GM21381 (cell line): Measurements from ENCODE around the gene DCUN1D1.

Experiments
- ATAC-seq: cut with Tn5 transposase; IDR thresholded peaks from one replicate; pipeline ENCODE4 v1.9.1; 2021; ENCODE audit warnings: mild to moderate bottlenecking, moderate library complexity; ENCODE audit not compliant: unreplicated experiment

DCUN1D1 gene

DNA sequence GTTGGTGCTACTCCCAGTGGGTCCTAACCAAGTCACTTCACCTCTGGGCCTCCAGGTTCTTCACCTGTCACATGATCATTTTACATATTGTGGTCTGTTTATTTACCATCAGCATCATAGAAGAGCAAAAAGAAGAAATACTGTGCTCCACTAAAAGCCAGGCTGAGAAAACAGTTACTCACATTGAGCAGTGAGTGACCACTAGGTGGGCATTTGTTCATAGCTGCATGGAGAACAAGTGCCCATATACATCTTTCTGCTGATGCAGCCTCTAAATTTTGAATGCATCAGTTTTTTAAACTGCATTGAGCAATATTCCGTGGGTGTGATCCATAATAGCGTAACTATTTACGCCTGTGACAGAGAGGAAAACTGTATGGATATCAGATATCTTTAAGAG, 76.2 kb downstream of the DCUN1D1 start:
- no peak for ATAC-seq

DNA sequence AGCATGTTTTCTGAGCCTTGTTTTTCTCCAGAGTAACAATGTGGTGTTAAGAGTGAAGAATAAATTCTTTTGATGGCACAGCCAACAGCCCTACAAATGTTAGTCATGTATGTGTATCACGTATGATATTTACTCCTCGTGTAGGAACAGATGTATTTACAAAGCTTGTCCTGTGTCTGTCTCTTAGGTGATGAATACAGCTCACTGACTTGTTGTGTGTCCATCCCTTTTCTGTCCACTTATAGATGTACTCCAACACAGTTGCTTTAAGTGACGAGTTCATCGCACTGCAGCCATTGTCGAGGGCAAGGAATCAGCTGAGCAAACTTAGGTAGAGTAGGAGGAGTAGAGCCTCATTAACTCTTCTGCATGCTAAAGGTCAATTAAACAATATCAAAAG, 78.1 kb downstream of the DCUN1D1 start:
- ATAC-seq: no peak

DNA sequence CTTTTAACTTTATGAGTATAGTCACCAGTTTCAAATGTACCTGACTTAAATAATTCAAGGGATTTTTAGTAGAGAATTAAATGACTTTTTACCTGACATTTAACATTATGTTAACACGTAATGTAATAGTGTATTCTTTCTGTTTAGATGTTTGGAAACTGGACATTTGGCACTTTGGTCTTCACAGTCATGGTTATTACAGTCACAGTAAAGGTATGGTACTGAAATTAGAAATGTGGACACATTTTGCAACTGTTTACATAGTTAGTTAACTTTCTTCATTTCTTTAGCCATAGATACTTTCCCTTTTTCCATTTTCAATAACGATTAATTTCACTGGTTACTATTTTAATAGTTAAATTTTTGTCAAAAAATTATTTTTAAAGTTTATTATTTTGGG, 83.8 kb downstream of the DCUN1D1 start:
- ATAC-seq: no peak

DNA sequence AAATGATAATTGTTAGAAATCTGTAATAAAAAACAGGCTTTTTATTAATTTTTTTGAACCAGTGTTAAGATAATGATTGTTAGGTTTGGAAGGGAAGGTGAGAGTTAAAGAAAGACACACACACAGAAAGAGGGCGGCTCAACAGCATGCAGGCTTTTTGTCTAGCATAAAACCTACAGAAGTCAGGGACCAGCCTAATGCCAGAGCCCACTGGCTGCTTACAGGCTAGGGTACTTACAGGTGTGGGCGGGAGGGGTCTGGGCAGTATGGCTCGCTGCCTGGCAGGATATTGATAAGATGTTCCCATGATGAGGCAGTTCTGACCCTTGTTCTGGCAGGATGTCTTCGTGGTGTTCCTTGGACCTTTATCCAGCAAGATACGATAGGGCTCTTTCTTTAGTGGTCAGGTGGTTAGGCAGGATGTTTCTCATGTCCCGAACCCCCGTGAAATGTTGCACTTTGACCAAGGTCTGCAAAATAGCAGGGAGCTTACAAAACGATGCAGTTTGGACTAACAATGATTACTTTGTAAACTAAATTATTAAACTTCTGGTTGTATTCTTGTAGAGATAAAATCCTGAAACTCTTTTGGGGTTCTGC, 84.7 kb downstream of the DCUN1D1 start:
- ATAC-seq: no peak

DNA sequence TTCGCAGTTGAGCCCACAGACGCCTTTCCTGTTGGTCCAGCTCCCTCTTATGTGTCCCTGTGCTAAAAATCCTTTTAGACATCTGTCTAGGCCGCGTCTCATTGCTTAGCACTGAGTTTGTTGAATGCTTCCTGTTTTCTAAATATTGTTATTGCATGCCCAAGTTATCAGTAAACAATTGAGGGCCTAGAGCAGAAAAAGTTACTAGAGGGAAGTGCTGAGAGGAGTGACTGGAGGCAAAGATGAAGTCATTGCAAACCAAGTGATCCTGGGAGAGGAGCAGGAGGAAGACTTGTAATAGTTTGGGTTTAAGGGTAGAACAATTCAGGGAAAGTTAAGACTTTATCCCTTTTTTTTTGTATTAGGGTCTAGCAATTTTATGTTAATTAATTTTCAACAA, 88.1 kb downstream of the DCUN1D1 start:
- no peak for ATAC-seq

DNA sequence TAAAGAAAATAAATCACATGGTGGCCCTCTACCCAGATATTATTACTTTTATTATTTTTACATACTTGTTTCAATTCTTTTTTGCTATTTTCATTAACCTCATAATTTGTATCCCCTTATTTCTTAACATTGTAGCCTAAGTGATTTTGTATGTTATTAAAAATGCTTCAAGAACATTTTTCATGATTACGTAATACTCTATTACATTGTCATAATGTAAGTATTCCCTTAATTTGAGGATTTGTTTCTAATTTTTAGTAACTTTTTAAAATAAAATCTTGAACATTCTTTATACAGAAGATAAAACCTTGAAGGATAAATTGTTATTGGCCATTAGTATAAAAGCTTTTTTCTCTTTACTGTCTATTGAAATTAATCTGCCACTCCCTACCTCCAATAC, 89.0 kb downstream of the DCUN1D1 start:
- no peak for ATAC-seq

DNA sequence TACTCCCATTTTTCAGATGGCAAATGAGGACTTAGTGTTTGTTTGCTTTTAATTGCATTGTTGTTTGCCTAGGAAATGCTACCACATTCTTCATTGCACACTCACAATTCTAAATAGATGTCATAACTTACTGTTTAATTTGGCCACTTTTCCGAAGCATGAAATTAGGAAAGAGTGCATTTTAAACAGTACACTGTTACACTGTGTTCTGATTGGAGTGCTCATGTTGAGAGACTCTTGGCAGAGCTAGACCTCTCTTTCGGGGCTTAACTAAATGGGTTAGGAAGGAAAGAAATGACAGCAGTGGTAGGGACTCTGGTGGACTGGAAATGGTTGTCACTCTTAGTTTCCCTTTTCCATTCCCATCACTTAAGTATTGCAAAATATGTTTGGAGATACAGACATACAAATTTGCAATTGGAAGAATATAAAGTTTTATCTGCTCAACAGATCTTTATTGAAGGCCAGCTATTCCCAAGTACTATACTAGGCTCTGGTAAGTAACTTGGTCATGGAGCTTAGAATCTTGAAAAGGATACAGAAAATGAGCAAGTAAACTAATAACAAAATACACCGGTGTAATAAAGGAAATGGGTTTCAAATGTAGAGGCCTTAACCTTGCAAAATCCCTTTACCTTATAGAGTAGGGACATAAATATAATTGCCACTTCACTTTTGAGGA, 90.2 kb downstream of the DCUN1D1 start:
- no peak for ATAC-seq
